ENCODE data around the gene GLCE. TPM values are rescaled to one million over a fixed set of nuclear protein-coding genes. Genes with fewer than 3 reads are reported as not detected.

Gene GLCE
- polyA plus RNA-seq, 1 experiment: 7.1 TPM

GRCh38 chr15:69232765-69233164 lies 72.3 kb downstream of the GLCE start:
- no peak for TF ChIP-seq CTCF (IDR thresholded peaks at IDR 0.05; ENCODE audit: insufficient read depth, low read depth, low read length)
- CTCF ChIA-PET: no interaction called here
- H3K27me3 ChIP-seq (ENCODE audit: control insufficient read depth, insufficient read depth, low read length): no peaks in the 10 kb centered on the region
- H3K4me3 ChIP-seq (ENCODE audit: low read depth, low read length): no peak overlapping the region
- POLR2A ChIA-PET: no interaction called here
- no peak for DNase-seq (ENCODE audit: low read depth)
- H3K36me3 ChIP-seq (ENCODE audit: control insufficient read depth, insufficient read depth, low read length): no peaks in the 10 kb centered on the region; the same call in 1 of the 2 replicates

GRCh38 chr15:69234676-69235075 lies 74.2 kb downstream of the GLCE start:
- no peak for TF ChIP-seq CTCF (IDR thresholded peaks at IDR 0.05; ENCODE audit: insufficient read depth, low read depth, low read length)
- Histone ChIP-seq H3K27me3 (ENCODE audit: control insufficient read depth, insufficient read depth, low read length) (no peaks in the 10 kb centered on the region), H3K4me3 (ENCODE audit: low read depth, low read length) (no peak overlapping the region), H3K36me3 (ENCODE audit: control insufficient read depth, insufficient read depth, low read length) (no peaks in the 10 kb centered on the region)
- POLR2A ChIA-PET: no interaction called here
- CTCF ChIA-PET: interaction anchor here (0.9 to 1.2 kb wide), 2 partner anchors 9 to 175 kb away, joined by 3 to 4 read pairs; no protein-coding TSS in a partner anchor
- no peak for DNase-seq (ENCODE audit: low read depth)

DNA sequence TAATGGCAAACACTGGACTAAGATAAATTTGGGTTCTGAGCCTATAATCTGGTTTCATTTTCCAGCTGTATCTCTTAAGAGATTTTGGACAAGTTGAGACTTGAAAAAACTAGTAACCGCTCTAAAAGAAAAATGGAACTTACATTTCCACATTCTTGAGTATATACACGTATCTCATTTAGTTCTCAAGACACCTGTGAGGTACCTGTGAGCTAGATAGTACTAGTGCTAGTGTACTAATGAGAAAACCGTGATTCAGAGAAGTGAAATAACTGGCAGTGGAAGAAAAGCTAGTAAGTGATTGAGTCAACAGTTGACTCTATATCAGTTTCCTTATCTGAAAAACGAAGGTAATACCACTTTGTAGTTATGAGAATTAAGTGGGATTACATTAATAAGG lies 76.1 kb downstream of the GLCE start:
- ChIA-PET POLR2A (no interaction called here), CTCF (interaction anchor here (0.6 to 1.3 kb wide), 2 partner anchors 10 to 179 kb away, joined by 3 to 4 read pairs; no protein-coding TSS in a partner anchor)
- DNase-seq (ENCODE audit: low read depth): no peak
- Histone ChIP-seq H3K27me3 (ENCODE audit: control insufficient read depth, insufficient read depth, low read length) (no peaks in the 10 kb centered on the region), H3K4me3 (ENCODE audit: low read depth, low read length) (no peak overlapping the region), H3K36me3 (ENCODE audit: control insufficient read depth, insufficient read depth, low read length) (no peaks in the 10 kb centered on the region)
- no peak for TF ChIP-seq CTCF (IDR thresholded peaks at IDR 0.05; ENCODE audit: insufficient read depth, low read depth, low read length)

DNA sequence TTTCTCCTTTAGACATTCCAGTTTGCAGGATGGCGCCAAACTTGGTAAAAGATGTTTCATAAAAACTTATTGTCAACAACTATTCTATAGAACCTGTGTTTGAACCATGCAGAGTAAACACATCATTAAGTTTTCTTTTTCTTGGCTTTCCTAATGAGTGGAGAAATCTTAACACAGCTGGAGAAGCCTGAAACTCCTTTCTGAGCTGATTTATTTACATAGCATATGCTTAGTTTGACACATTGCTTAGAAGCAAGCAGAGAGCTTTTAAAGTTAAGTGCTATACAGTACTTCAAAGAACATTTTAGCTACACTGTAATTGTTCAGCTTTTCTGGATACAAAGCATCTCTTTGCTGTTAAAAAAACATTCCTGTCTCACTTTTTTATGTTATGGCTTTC lies 77.3 kb downstream of the GLCE start:
- no peak for TF ChIP-seq CTCF (IDR thresholded peaks at IDR 0.05; ENCODE audit: insufficient read depth, low read depth, low read length)
- ChIA-PET POLR2A (no interaction called here), CTCF (interaction anchor here (0.6 to 1.1 kb wide), 4 partner anchors 33 to 175 kb away, joined by 3 read pairs; no protein-coding TSS in a partner anchor)
- Histone ChIP-seq H3K27me3 (ENCODE audit: control insufficient read depth, insufficient read depth, low read length) (no peaks in the 10 kb centered on the region), H3K36me3 (ENCODE audit: control insufficient read depth, insufficient read depth, low read length) (no peaks in the 10 kb centered on the region), H3K4me3 (ENCODE audit: low read depth, low read length) (no peak overlapping the region)
- DNase-seq (ENCODE audit: low read depth): no peak

GRCh38 chr15:69244798-69245197 lies 84.4 kb downstream of the GLCE start:
- DNase-seq (ENCODE audit: low read depth): no peak
- H3K36me3 ChIP-seq (ENCODE audit: control insufficient read depth, insufficient read depth, low read length): no peaks in the 10 kb centered on the region
- CTCF ChIA-PET: interaction anchor here (1.5 kb wide), 1 partner anchor 221 kb away, joined by 3 read pairs; no protein-coding TSS in a partner anchor
- no peak overlapping the region for H3K4me3 ChIP-seq (ENCODE audit: low read depth, low read length)
- POLR2A ChIA-PET: no interaction called here
- H3K27me3 ChIP-seq (ENCODE audit: control insufficient read depth, insufficient read depth, low read length): no peaks in the 10 kb centered on the region
- no peak for TF ChIP-seq CTCF (IDR thresholded peaks at IDR 0.05; ENCODE audit: insufficient read depth, low read depth, low read length)

All from BJ (cell line).